Stimulated activated naive B cell treated with anti-CD40 and anti-IgM and Interleukin-4, amounts not matched to agents 10 μg/mL and 1 μg/mL and 100 μg/mL, for 72 hours (primary cell): ENCODE data around the gene WBP1L.
"Not testable (repeated sequence)": the region's sequence is repeated elsewhere in the genome, so short reads cannot be mapped to it uniquely, and the experiment has no call there.

Source experiments
- ATAC-seq, 2 donors: fragments of 150-1000 bp; cut with Tn5 transposase; replicated peaks; 2 replicates each; pipeline ENCODE4 v1.10.0; 2021; ENCODE audit warnings: moderate library complexity in 1 of 2
- DNase-seq: peaks from one replicate; pipeline ENCODE4 v3.0.0; 2021
- H3K27ac Mint-ChIP-seq: one replicate; pipeline ENCODE4 v1.8.0; 2022; ENCODE audit warnings: mild to moderate bottlenecking, mixed read lengths
- H3K27me3 Mint-ChIP-seq, 2 donors: one replicate each; pipeline ENCODE4 v1.8.0; 2022; ENCODE audit warnings: mixed read lengths in 2 of 2
- H3K36me3 Mint-ChIP-seq, 2 donors: one replicate each; pipeline ENCODE4 v1.8.0; 2022; ENCODE audit warnings: mixed read lengths in 2 of 2, mild to moderate bottlenecking in 1 of 2
- H3K4me1 Mint-ChIP-seq, 2 donors: one replicate each; pipeline ENCODE4 v1.8.0; 2022; ENCODE audit warnings: mixed read lengths in 2 of 2, mild to moderate bottlenecking in 1 of 2
- H3K4me3 Mint-ChIP-seq, 2 donors: one replicate each; pipeline ENCODE4 v1.8.0; 2022; ENCODE audit warnings: mild to moderate bottlenecking in 2 of 2, mixed read lengths in 2 of 2, moderate library complexity in 1 of 2
- H3K9me3 Mint-ChIP-seq, 2 donors: one replicate each; pipeline ENCODE4 v1.8.0; 2022; ENCODE audit warnings: mixed read lengths in 2 of 2, mild to moderate bottlenecking in 1 of 2

Gene WBP1L

GRCh38 chr10:102735065-102735562, 8.6 kb upstream of the WBP1L start:
- Mint-ChIP-seq H3K27ac (no peak overlapping the region), H3K4me1 (peaks cover 5 to 18% of the 10 kb centered on the region in 2 donors), H3K4me3 (no peak overlapping the region), H3K36me3 (peaks cover 23 to 52% of the 10 kb centered on the region in 2 donors), H3K27me3 (no peaks in the 10 kb centered on the region), H3K9me3 (no peaks in the 10 kb centered on the region)
- DNase-seq = no peak
- no peak for ATAC-seq

GRCh38 chr10:102738692-102739121, 5.0 kb upstream of the WBP1L start:
- H3K36me3 Mint-ChIP-seq = peaks cover 11 to 30% of the 10 kb centered on the region in 2 donors
- ATAC-seq = no peak
- H3K27me3 Mint-ChIP-seq = no peaks in the 10 kb centered on the region
- peaks cover 3 to 5% of the 10 kb centered on the region in 2 donors for H3K9me3 Mint-ChIP-seq
- peak overlapping the region in 1 of 2 donors; percentile 28 for H3K4me3 Mint-ChIP-seq
- peaks cover 13 to 25% of the 10 kb centered on the region in 2 donors for H3K4me1 Mint-ChIP-seq
- no peak for DNase-seq
- peak overlapping the region; percentile 59 for H3K27ac Mint-ChIP-seq

GRCh38 chr10:102740229-102740628, 3.5 kb upstream of the WBP1L start:
- Mint-ChIP-seq H3K27ac (peak overlapping the region; percentile 37), H3K4me3 (no peak overlapping the region), H3K9me3 (peaks cover 3 to 5% of the 10 kb centered on the region in 2 donors), H3K4me1 (peaks cover 19 to 39% of the 10 kb centered on the region in 2 donors), H3K27me3 (no peaks in the 10 kb centered on the region), H3K36me3 (peaks cover 15 to 18% of the 10 kb centered on the region in 2 donors)
- ATAC-seq = no peak
- DNase-seq = no peak

- DNase-seq (no peak), ATAC-seq (no peak)
- H3K9me3 Mint-ChIP-seq = peaks cover 3 to 5% of the 10 kb centered on the region in 2 donors
- H3K4me3 Mint-ChIP-seq = no peak overlapping the region
- peaks cover 26 to 54% of the 10 kb centered on the region in 2 donors for H3K4me1 Mint-ChIP-seq
- H3K27ac Mint-ChIP-seq = no peak overlapping the region
- H3K27me3 Mint-ChIP-seq = no peaks in the 10 kb centered on the region
- peaks cover 8 to 11% of the 10 kb centered on the region in 2 donors for H3K36me3 Mint-ChIP-seq
Measured at GRCh38 chr10:102741726-102742237, 2.0 kb upstream of the WBP1L start.

GRCh38 chr10:102742313-102742712, 1.4 kb upstream of the WBP1L start:
- not testable (repeated sequence) for H3K4me3 Mint-ChIP-seq, ATAC-seq, H3K27me3 Mint-ChIP-seq, DNase-seq, H3K27ac Mint-ChIP-seq, H3K9me3 Mint-ChIP-seq
- H3K4me1 Mint-ChIP-seq = peaks cover 26 to 56% of the 10 kb centered on the region in 2 donors
- peaks cover 8 to 11% of the 10 kb centered on the region in 2 donors for H3K36me3 Mint-ChIP-seq

- peaks cover 24 to 52% of the 10 kb centered on the region in 2 donors for H3K4me1 Mint-ChIP-seq
- peaks cover 3 to 5% of the 10 kb centered on the region in 2 donors for H3K9me3 Mint-ChIP-seq
- peak; percentile 0 to 2 for ATAC-seq
- peak overlapping the region; percentile 85 to 89 for H3K4me3 Mint-ChIP-seq
- H3K27me3 Mint-ChIP-seq = no peaks in the 10 kb centered on the region
- DNase-seq = no peak
- peak overlapping the region; percentile 92 for H3K27ac Mint-ChIP-seq
- H3K36me3 Mint-ChIP-seq = peaks cover 7% of the 10 kb centered on the region in 2 donors
Measured at GRCh38 chr10:102743078-102743587, 615 bp upstream of the WBP1L start.

GRCh38 chr10:102744374-102745051, 765 bp downstream of the WBP1L start:
- Mint-ChIP-seq H3K4me1 (peaks cover 28 to 49% of the 10 kb centered on the region in 2 donors), H3K27ac (peak overlapping the region; percentile 92), H3K27me3 (no peaks in the 10 kb centered on the region), H3K9me3 (peaks cover 3 to 5% of the 10 kb centered on the region in 2 donors), H3K4me3 (peak overlapping the region; percentile 85 to 89), H3K36me3 (peaks cover 12% of the 10 kb centered on the region in 2 donors)
- peak; percentile 17 to 40 for ATAC-seq
- no peak for DNase-seq

- H3K4me1 Mint-ChIP-seq = peaks cover 28 to 49% of the 10 kb centered on the region in 2 donors
- peaks cover 3 to 5% of the 10 kb centered on the region in 2 donors for H3K9me3 Mint-ChIP-seq
- no peak for DNase-seq
- H3K27ac Mint-ChIP-seq = no peak overlapping the region
- peak overlapping the region; percentile 85 to 89 for H3K4me3 Mint-ChIP-seq
- H3K36me3 Mint-ChIP-seq = peaks cover 12% of the 10 kb centered on the region in 2 donors
- no peaks in the 10 kb centered on the region for H3K27me3 Mint-ChIP-seq
- ATAC-seq = no peak
Measured at GRCh38 chr10:102745157-102745556, 1.4 kb downstream of the WBP1L start.

GRCh38 chr10:102752266-102752930, 8.7 kb downstream of the WBP1L start:
- Mint-ChIP-seq H3K9me3 (no peaks in the 10 kb centered on the region), H3K27ac (no peak overlapping the region), H3K36me3 (peaks cover 13 to 30% of the 10 kb centered on the region in 2 donors), H3K4me1 (peaks cover 32 to 50% of the 10 kb centered on the region in 2 donors), H3K27me3 (no peaks in the 10 kb centered on the region), H3K4me3 (no peak overlapping the region)
- ATAC-seq (no peak), DNase-seq (no peak)

GRCh38 chr10:102752934-102753664, 9.4 kb downstream of the WBP1L start:
- Mint-ChIP-seq H3K27me3 (no peaks in the 10 kb centered on the region), H3K4me3 (no peak overlapping the region), H3K36me3 (peaks cover 13 to 31% of the 10 kb centered on the region in 2 donors), H3K4me1 (peaks cover 32 to 52% of the 10 kb centered on the region in 2 donors), H3K27ac (peak overlapping the region; percentile 37), H3K9me3 (no peaks in the 10 kb centered on the region)
- ATAC-seq = peak; percentile 80 to 83
- DNase-seq = no peak

- Mint-ChIP-seq H3K36me3 (peaks cover 13 to 31% of the 10 kb centered on the region in 2 donors), H3K4me3 (no peak overlapping the region), H3K27me3 (no peaks in the 10 kb centered on the region), H3K4me1 (peaks cover 32 to 52% of the 10 kb centered on the region in 2 donors), H3K9me3 (peaks cover 0 to 4% of the 10 kb centered on the region in 2 donors), H3K27ac (no peak overlapping the region)
- no peak for ATAC-seq
- no peak for DNase-seq
Measured at GRCh38 chr10:102753718-102754117, 10.0 kb downstream of the WBP1L start.

GRCh38 chr10:102757323-102757722, 13.6 kb downstream of the WBP1L start:
- Mint-ChIP-seq H3K36me3 (peaks cover 14 to 32% of the 10 kb centered on the region in 2 donors), H3K9me3 (peaks cover 1 to 4% of the 10 kb centered on the region in 2 donors), H3K27me3 (no peaks in the 10 kb centered on the region), H3K4me1 (peaks cover 25 to 39% of the 10 kb centered on the region in 2 donors), H3K4me3 (no peak overlapping the region), H3K27ac (no peak overlapping the region)
- no peak for ATAC-seq
- no peak for DNase-seq

GRCh38 chr10:102758240-102758932, 14.6 kb downstream of the WBP1L start:
- H3K4me1 Mint-ChIP-seq = peaks cover 19 to 33% of the 10 kb centered on the region in 2 donors
- peaks cover 1 to 4% of the 10 kb centered on the region in 2 donors for H3K9me3 Mint-ChIP-seq
- no peak overlapping the region for H3K4me3 Mint-ChIP-seq
- DNase-seq (no peak), ATAC-seq (no peak)
- no peaks in the 10 kb centered on the region for H3K27me3 Mint-ChIP-seq
- peaks cover 21 to 31% of the 10 kb centered on the region in 2 donors for H3K36me3 Mint-ChIP-seq
- peak overlapping the region; percentile 65 for H3K27ac Mint-ChIP-seq
